ENCODE results near the gene RBFOX2. TPM values are rescaled to one million over a fixed set of nuclear protein-coding genes. Genes with fewer than 3 reads are reported as not detected.

The RBFOX2 gene
- total and polyA plus RNA-seq, 10 donors = 2.6 to 39.6 (median 31.8) TPM

DNA sequence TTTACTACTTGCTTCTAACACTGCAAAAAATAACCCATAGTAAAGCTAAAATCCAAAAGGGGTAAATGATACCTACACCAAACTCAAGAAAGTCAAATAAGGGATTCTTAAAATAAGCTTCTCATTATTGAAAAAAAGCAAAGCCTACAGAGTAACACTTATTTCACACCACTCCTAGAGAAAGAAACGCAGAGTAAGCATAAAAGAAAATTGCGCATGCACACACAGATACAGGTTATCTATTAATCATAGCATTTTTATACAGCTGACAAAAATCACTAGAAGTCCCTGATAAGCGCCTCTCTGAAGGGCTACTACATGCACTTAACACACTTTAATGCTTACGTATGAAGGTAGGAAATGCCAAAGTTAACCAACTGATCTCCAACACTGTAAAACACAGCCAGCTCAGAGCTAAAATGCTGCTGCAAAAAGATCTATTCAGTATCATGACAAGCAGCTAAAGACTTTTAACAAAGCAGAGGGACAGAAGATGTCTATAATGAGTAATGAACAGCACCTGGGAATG, 14.0 kb downstream of the RBFOX2 start:
- intact Hi-C loops (cut with DNase I; ENCODE audit: low total_unique reads) = no loop called here
- Histone ChIP-seq H3K27me3 (replicated peaks in 1 of 7) (peaks cover 0 to 66% (median 0%) of the 10 kb centered on the region in 7 donors), H3K9me3 (no peaks in the 10 kb centered on the region), H3K4me1 (peaks cover 4 to 38% (median 20%) of the 10 kb centered on the region in 6 donors), H3K4me3 (no peak overlapping the region), H3K36me3 (no peaks in the 10 kb centered on the region), H3K27ac (no peak overlapping the region)
- TF ChIP-seq POLR2A (IDR thresholded peaks at IDR 0.05) = no peak
- TF ChIP-seq POLR2AphosphoS5 (IDR thresholded peaks at IDR 0.05) = no peak
- 84 to 92% (median 85%) methylated on average over 4 of the region's 4 CpGs for WGBS, 5 donors
- no peak for DNase-seq

DNA sequence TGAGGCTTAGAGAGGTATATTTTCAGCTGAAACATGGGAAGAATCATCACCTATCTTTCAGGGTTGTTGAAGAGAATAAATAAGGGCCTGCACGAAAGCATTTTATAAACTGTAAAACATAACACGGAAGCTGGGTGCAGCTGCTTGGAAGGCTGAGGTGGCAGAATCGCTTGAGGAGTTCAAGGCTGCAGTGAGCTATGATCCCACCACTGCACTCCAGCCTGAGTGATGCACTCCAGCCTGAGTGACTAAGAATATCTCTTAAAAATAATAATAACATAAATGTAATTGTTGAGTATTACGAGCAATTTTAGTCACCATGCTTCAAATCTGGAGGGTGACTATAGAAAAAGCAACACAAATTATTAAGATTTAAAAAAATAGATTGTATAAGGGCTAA, 16.3 kb downstream of the RBFOX2 start:
- Histone ChIP-seq H3K4me1 (peaks cover 2 to 27% (median 10%) of the 10 kb centered on the region in 6 donors), H3K27ac (no peak overlapping the region), H3K27me3 (replicated peaks in 1 of 7) (peaks cover 0 to 48% (median 0%) of the 10 kb centered on the region in 7 donors), H3K4me3 (no peak overlapping the region), H3K36me3 (no peaks in the 10 kb centered on the region), H3K9me3 (no peaks in the 10 kb centered on the region)
- intact Hi-C loops (cut with DNase I; ENCODE audit: low total_unique reads) = no loop called here
- no peak for DNase-seq
- TF ChIP-seq, protein P1, sequence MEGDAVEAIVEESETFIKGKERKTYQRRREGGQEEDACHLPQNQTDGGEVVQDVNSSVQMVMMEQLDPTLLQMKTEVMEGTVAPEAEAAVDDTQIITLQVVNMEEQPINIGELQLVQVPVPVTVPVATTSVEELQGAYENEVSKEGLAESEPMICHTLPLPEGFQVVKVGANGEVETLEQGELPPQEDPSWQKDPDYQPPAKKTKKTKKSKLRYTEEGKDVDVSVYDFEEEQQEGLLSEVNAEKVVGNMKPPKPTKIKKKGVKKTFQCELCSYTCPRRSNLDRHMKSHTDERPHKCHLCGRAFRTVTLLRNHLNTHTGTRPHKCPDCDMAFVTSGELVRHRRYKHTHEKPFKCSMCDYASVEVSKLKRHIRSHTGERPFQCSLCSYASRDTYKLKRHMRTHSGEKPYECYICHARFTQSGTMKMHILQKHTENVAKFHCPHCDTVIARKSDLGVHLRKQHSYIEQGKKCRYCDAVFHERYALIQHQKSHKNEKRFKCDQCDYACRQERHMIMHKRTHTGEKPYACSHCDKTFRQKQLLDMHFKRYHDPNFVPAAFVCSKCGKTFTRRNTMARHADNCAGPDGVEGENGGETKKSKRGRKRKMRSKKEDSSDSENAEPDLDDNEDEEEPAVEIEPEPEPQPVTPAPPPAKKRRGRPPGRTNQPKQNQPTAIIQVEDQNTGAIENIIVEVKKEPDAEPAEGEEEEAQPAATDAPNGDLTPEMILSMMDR (IDR thresholded peaks at IDR 0.05 in 8 of 11, conservative IDR thresholded peaks at IDR 0.05 in 3 of 11) = no peak
- TF ChIP-seq POLR2A (IDR thresholded peaks at IDR 0.05) (no peak), POLR2AphosphoS5 (IDR thresholded peaks at IDR 0.05) (no peak)
- WGBS, 5 donors = 74 to 88% (median 83%) methylated on average over 4 of the region's 4 CpGs

DNA sequence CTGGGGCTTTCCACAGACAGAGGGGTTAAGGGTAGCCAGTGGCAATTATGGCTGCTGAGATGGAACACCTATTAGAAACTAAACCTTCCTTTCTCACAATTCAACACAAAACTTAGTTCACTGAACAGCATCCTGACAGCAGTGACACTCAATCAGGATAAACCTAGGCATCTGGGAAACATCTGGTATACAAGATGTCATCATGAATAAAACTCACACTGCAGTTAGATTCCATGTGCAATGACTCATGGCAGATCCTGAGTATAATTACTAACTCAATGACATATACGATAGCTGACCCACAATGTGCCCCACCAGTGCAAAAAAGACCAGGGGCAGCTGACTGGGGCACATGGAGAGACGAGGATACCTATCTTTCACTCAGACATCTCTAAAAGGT, 17.7 kb downstream of the RBFOX2 start:
- intact Hi-C loops (cut with DNase I; ENCODE audit: low total_unique reads) = no loop called here
- TF ChIP-seq POLR2A (IDR thresholded peaks at IDR 0.05) = no peak
- TF ChIP-seq POLR2AphosphoS5 (IDR thresholded peaks at IDR 0.05) = peak in 1 of 3 donors; percentile 52
- TF ChIP-seq, protein P1 (IDR thresholded peaks at IDR 0.05 in 8 of 11, conservative IDR thresholded peaks at IDR 0.05 in 3 of 11) = no peak
- Histone ChIP-seq H3K4me3 (no peak overlapping the region), H3K27ac (peak overlapping the region in 3 of 8 donors; percentile 15 to 43 (median 21)), H3K36me3 (no peaks in the 10 kb centered on the region), H3K27me3 (replicated peaks in 1 of 7) (peaks cover 0 to 44% (median 0%) of the 10 kb centered on the region in 7 donors), H3K9me3 (no peaks in the 10 kb centered on the region), H3K4me1 (peaks cover 0 to 12% (median 2%) of the 10 kb centered on the region in 6 donors)
- no peak for DNase-seq
- WGBS, 5 donors = 53 to 83% (median 82%) methylated on average over 2 of the region's 2 CpGs

DNA sequence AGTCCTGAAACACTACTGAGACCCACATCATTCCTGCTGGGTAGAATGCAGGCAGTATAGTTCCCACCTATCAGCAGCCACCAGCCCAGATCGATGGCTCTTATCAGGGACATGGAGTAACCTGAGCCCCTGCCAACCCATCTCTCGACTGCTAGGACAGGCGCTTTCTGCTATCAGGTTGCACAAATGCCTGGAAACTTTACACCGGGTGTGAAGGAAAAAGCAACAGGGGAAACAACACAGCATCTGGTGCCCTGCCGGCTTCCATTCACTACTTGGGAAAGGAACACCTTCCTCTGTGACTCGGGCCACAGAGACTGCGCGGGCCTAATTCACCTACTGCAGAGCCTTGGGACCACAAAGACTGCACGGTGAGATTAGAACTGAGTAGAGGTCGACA, 18.5 kb downstream of the RBFOX2 start:
- H3K36me3 ChIP-seq = no peaks in the 10 kb centered on the region
- no peak for DNase-seq
- H3K27ac ChIP-seq = no peak overlapping the region
- 84 to 86% (median 86%) methylated on average over 10 of the region's 10 CpGs for WGBS, 5 donors
- no peak overlapping the region for H3K4me3 ChIP-seq
- H3K27me3 ChIP-seq (replicated peaks in 1 of 7) = peaks cover 0 to 37% (median 0%) of the 10 kb centered on the region in 7 donors
- no peaks in the 10 kb centered on the region for H3K9me3 ChIP-seq
- TF ChIP-seq, protein P1 (IDR thresholded peaks at IDR 0.05 in 8 of 11, conservative IDR thresholded peaks at IDR 0.05 in 3 of 11) = no peak
- TF ChIP-seq POLR2A (IDR thresholded peaks at IDR 0.05) (no peak), POLR2AphosphoS5 (IDR thresholded peaks at IDR 0.05) (no peak)
- intact Hi-C loops (cut with DNase I; ENCODE audit: low total_unique reads) = no loop called here
- peaks cover 0 to 10% (median 0%) of the 10 kb centered on the region in 6 donors for H3K4me1 ChIP-seq
